GM12874 (cell line): ENCODE data around the gene LRRK1.
A peak's percentile ranks its signal among the peaks of the same experiment; 100 is the strongest.

Experiments
- CTCF ChIP-seq: IDR thresholded peaks from 2 replicates; pipeline ENCODE4 v1.5.1; 2011; ENCODE audit warnings: low read depth, mild to moderate bottlenecking, control low read depth, low read length, moderate library complexity; ENCODE audit not compliant: insufficient read depth

LRRK1 gene

GRCh38 chr15:101013769-101014675, 94.9 kb downstream of the LRRK1 start:
- TF ChIP-seq CTCF, result no peak

- peak; percentile 82 for TF ChIP-seq CTCF
Measured at GRCh38 chr15:101014921-101015841, 96.0 kb downstream of the LRRK1 start.

- no peak for TF ChIP-seq CTCF
Measured at GRCh38 chr15:101016581-101016980, 97.4 kb downstream of the LRRK1 start.

GRCh38 chr15:101017093-101017754, 98.1 kb downstream of the LRRK1 start:
- TF ChIP-seq CTCF, result 0 out of 2 replicates have a peak, but pooled peaks have one; percentile 28

GRCh38 chr15:101018016-101018415, 98.9 kb downstream of the LRRK1 start:
- TF ChIP-seq CTCF, result no peak

GRCh38 chr15:101018450-101018849, 99.3 kb downstream of the LRRK1 start:
- TF ChIP-seq CTCF, result no peak

GRCh38 chr15:101019366-101019896, 100.3 kb downstream of the LRRK1 start:
- no peak for TF ChIP-seq CTCF
